ENCODE results near the gene VWA3B. TPM values are rescaled to one million over a fixed set of nuclear protein-coding genes. Genes with fewer than 3 reads are reported as not detected.

Gene VWA3B
- total RNA-seq, 2 donors from 2014 or later, result not detected

DNA sequence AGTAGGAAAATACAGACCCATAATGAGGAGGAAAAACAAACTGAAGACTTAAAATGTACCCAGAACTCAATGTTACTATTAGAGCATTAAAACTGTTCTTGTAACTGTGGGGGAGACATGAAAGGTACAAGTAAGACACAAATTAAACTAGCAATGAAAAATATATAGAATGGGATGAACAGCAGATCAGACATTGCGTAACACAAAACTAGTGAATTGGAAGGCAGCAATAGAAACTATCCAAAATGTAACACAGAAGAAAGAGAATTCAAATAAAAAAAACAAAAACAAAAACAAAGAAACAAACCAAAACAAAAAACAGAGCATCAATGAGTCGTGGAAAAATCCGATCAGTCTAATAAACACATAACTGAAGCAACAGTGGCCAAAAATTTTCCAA is 132.2 kb downstream of the VWA3B start:
- H3K27me3 ChIP-seq, result no peaks in the 10 kb centered on the region
- H3K36me3 ChIP-seq, result no peaks in the 10 kb centered on the region
- no peaks in the 10 kb centered on the region for H3K4me1 ChIP-seq
- H3K27ac ChIP-seq, result no peak overlapping the region
- TF ChIP-seq, protein P1, sequence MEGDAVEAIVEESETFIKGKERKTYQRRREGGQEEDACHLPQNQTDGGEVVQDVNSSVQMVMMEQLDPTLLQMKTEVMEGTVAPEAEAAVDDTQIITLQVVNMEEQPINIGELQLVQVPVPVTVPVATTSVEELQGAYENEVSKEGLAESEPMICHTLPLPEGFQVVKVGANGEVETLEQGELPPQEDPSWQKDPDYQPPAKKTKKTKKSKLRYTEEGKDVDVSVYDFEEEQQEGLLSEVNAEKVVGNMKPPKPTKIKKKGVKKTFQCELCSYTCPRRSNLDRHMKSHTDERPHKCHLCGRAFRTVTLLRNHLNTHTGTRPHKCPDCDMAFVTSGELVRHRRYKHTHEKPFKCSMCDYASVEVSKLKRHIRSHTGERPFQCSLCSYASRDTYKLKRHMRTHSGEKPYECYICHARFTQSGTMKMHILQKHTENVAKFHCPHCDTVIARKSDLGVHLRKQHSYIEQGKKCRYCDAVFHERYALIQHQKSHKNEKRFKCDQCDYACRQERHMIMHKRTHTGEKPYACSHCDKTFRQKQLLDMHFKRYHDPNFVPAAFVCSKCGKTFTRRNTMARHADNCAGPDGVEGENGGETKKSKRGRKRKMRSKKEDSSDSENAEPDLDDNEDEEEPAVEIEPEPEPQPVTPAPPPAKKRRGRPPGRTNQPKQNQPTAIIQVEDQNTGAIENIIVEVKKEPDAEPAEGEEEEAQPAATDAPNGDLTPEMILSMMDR (IDR thresholded peaks at IDR 0.05), result no peak
- DNase-seq (ENCODE audit: low spot score), result no peak
- H3K9me3 ChIP-seq, result peaks cover 0 to 13% of the 10 kb centered on the region in 2 donors
- no peak overlapping the region for H3K4me3 ChIP-seq

DNA sequence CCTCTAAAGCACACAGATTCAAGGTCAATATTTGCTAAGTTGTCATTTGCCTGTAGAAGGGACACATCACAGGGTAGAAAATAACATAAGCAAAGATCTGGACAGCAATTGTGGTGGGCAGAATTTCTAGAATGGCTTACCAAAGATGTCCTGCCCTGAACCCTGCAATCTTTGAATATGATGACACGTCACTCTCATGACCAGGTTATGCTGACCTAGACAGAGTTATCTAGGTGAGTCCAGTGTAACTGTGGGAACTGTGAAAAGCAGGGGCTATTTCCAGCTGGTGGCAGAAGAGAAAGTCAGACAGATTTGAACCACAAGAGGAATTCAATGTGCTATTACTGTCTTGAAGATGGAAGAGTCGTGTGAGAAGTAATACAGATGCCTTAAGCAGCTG is 147.0 kb downstream of the VWA3B start:
- no peak for DNase-seq (ENCODE audit: low spot score)
- Histone ChIP-seq H3K36me3 (no peaks in the 10 kb centered on the region), H3K4me3 (no peak overlapping the region), H3K27ac (no peak overlapping the region), H3K27me3 (no peaks in the 10 kb centered on the region), H3K9me3 (no peaks in the 10 kb centered on the region), H3K4me1 (no peaks in the 10 kb centered on the region)
- TF ChIP-seq, protein P1 (IDR thresholded peaks at IDR 0.05), result no peak

DNA sequence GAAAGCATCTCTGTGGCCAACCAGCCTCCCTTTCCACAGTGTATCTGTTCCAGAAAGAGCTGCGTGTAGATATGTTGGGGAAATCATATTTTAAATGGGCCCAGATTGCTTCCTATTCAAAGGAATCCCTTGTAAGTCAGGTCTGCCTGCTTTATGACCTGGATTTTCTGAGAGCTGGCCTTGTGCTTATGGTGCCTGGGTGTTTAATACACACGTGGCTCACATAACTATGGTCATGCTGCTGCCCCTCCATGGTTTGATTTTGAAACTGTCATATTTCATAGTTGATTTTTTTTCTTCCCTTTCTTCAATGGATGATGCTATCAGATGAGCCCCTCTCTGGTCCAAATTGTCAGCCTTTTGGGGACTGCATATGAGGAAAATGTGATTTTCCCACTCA is 147.8 kb downstream of the VWA3B start:
- Histone ChIP-seq H3K4me1 (no peaks in the 10 kb centered on the region), H3K27me3 (no peaks in the 10 kb centered on the region), H3K36me3 (no peaks in the 10 kb centered on the region), H3K4me3 (no peak overlapping the region), H3K9me3 (no peaks in the 10 kb centered on the region), H3K27ac (no peak overlapping the region)
- DNase-seq (ENCODE audit: low spot score), result no peak
- TF ChIP-seq, protein P1 (IDR thresholded peaks at IDR 0.05), result no peak

DNA sequence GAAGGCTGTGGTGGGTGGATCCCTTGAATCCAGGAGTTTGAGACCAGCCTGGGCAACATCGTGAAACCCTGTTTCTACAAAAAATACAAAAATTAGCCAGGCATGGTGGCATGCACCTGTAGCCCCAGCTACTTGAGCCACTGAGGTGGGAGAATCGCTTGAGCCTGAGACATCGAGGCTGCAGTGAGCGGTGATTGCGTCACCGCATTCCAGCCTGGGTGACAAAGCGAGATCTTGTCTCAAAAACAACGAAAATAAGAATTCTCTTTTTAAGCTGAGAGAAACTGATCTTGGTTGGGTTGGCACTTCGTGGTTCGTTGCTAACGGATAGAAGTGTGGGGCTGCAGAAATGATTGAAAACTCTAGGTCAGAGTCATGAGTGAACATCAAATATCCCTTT is 150.0 kb downstream of the VWA3B start:
- Histone ChIP-seq H3K36me3 (no peaks in the 10 kb centered on the region), H3K4me1 (no peaks in the 10 kb centered on the region), H3K9me3 (no peaks in the 10 kb centered on the region), H3K27me3 (no peaks in the 10 kb centered on the region), H3K4me3 (no peak overlapping the region), H3K27ac (no peak overlapping the region)
- TF ChIP-seq, protein P1 (IDR thresholded peaks at IDR 0.05), result no peak
- DNase-seq (ENCODE audit: low spot score), result no peak

DNA sequence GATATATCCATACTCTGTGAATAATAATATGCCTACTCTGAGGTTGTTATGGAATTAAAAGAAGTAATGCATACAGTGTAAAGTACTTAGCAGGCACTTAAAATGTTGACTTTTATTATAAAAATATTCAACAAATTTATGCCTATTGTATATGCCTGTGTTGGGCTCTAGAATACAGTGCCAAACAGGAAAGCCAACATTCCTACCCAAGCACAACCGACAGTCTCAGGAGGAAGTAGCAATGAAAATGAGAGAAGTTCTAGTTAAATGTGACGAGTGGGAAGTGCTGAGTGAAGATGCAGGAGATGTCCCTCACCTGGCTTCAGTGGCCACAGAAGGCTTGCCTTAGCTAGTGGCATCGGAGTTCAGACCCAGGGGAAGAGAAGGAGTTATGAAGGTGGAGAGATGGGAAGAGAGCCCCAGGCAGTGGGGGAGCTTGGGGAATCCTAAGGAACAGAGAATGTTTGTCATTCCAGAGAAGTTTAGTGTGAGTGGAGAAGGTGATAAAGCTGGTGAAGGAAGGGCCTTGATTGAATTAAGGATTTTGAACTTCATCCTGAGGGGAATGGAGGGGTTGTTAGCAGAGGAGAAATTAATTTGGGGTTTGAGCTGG is 153.9 kb downstream of the VWA3B start:
- Histone ChIP-seq H3K4me1 (no peaks in the 10 kb centered on the region), H3K4me3 (no peak overlapping the region), H3K27ac (no peak overlapping the region), H3K9me3 (no peaks in the 10 kb centered on the region), H3K36me3 (no peaks in the 10 kb centered on the region), H3K27me3 (no peaks in the 10 kb centered on the region)
- no peak for DNase-seq (ENCODE audit: low spot score)
- TF ChIP-seq, protein P1 (IDR thresholded peaks at IDR 0.05), result no peak

DNA sequence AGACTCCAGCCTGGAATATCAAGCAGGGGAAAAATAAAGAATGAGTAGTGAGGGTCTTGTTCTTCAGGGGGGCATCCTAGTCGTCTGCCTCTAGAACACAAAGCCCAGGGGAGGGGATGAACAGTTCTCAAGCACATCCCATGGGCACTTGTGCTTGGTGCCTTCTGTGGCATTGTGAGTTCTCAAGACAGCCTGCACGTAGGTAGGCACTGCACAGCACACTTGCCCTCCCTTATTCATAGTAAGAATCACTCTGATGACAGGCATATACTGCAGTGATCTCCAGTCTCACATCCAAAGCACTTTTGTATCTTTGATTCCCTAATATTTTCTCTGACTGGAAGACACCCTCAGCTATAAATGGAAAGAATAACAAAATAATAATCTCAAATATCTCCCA is 154.6 kb downstream of the VWA3B start:
- Histone ChIP-seq H3K27me3 (no peaks in the 10 kb centered on the region), H3K9me3 (no peaks in the 10 kb centered on the region), H3K4me3 (no peak overlapping the region), H3K4me1 (no peaks in the 10 kb centered on the region), H3K27ac (no peak overlapping the region), H3K36me3 (no peaks in the 10 kb centered on the region)
- TF ChIP-seq, protein P1 (IDR thresholded peaks at IDR 0.05), result no peak
- no peak for DNase-seq (ENCODE audit: low spot score)
